ENCODE results near the gene SNX27.
A peak's percentile ranks its signal among the peaks of the same experiment; 100 is the strongest.
"Not testable (repeated sequence)": the region's sequence is repeated elsewhere in the genome, so short reads cannot be mapped to it uniquely, and the experiment has no call there.

SNX27 gene

GRCh38 chr1:151584278-151584677 is 27.6 kb upstream of the SNX27 start:
- no peak for DNase-seq (ENCODE audit: extremely low read depth, low read depth)
- TF ChIP-seq, protein P1, sequence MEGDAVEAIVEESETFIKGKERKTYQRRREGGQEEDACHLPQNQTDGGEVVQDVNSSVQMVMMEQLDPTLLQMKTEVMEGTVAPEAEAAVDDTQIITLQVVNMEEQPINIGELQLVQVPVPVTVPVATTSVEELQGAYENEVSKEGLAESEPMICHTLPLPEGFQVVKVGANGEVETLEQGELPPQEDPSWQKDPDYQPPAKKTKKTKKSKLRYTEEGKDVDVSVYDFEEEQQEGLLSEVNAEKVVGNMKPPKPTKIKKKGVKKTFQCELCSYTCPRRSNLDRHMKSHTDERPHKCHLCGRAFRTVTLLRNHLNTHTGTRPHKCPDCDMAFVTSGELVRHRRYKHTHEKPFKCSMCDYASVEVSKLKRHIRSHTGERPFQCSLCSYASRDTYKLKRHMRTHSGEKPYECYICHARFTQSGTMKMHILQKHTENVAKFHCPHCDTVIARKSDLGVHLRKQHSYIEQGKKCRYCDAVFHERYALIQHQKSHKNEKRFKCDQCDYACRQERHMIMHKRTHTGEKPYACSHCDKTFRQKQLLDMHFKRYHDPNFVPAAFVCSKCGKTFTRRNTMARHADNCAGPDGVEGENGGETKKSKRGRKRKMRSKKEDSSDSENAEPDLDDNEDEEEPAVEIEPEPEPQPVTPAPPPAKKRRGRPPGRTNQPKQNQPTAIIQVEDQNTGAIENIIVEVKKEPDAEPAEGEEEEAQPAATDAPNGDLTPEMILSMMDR (IDR thresholded peaks at IDR 0.05; ENCODE audit: low read depth, low read length) = no peak

DNA sequence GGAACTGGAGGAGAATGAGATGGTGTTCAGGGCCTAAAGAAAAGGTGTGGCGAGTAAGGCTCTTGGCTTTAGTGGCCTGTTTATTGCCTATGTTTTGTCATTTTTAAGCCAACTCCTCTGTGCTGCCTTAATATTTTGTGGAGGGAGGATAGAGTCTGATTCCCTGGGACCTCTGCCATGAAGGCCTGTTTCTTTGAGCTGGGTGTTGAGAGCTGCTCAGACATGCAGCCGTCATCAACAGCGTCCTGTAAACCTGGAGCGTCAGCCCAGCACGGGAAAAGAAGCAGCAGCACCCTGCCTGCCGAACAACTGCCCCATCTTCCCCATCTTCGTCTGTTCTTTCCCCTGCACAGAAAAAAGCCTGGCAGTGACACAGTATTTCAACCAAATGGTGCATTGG is 27.1 kb upstream of the SNX27 start:
- TF ChIP-seq, protein P1 (IDR thresholded peaks at IDR 0.05; ENCODE audit: low read depth, low read length) = no peak

GRCh38 chr1:151585622-151586021 is 26.2 kb upstream of the SNX27 start:
- DNase-seq (ENCODE audit: extremely low read depth, low read depth) = no peak
- TF ChIP-seq, protein P1 (IDR thresholded peaks at IDR 0.05; ENCODE audit: low read depth, low read length) = no peak

More for the DNA sequence above, 27.1 kb upstream of the SNX27 start:
- no peak for DNase-seq (ENCODE audit: extremely low read depth, low read depth)

GRCh38 chr1:151590961-151591360 is 20.9 kb upstream of the SNX27 start:
- TF ChIP-seq, protein P1 (IDR thresholded peaks at IDR 0.05; ENCODE audit: low read depth, low read length) = no peak
- DNase-seq (ENCODE audit: extremely low read depth, low read depth) = no peak

GRCh38 chr1:151593730-151594129 is 18.1 kb upstream of the SNX27 start:
- DNase-seq (ENCODE audit: extremely low read depth, low read depth) = no peak
- TF ChIP-seq, protein P1 (IDR thresholded peaks at IDR 0.05; ENCODE audit: low read depth, low read length) = no peak

DNA sequence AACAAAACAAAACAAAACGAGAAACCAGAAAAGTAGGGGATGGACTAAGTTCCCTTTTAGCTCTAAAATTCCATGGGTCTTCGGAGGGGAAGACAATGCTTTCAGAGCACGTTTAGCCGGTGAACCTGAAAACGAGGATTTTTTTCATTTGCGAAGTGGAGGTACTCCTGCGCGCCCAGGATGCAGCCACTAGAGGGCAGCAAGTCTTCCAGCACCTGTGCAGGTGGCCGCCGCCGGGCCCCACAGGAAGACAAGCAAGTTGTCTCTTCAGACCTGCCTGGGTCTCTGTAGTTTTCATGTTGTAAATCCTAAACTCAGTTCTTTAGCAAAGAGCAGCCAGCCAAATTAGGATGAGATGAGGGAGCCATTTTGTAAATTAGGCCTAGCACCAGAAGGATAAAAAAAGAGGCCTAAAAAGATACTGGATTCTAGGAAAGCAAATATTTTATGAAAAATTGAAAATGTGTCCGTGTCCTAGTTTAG is 17.7 kb upstream of the SNX27 start:
- DNase-seq (ENCODE audit: extremely low read depth, low read depth) = no peak

GRCh38 chr1:151596166-151596953 is 15.5 kb upstream of the SNX27 start:
- DNase-seq (ENCODE audit: extremely low read depth, low read depth) = no peak
- TF ChIP-seq, protein P1 (IDR thresholded peaks at IDR 0.05; ENCODE audit: low read depth, low read length) = no peak

More for the DNA sequence above, 17.7 kb upstream of the SNX27 start:
- TF ChIP-seq, protein P1 (IDR thresholded peaks at IDR 0.05; ENCODE audit: low read depth, low read length) = peak; percentile 94

DNA sequence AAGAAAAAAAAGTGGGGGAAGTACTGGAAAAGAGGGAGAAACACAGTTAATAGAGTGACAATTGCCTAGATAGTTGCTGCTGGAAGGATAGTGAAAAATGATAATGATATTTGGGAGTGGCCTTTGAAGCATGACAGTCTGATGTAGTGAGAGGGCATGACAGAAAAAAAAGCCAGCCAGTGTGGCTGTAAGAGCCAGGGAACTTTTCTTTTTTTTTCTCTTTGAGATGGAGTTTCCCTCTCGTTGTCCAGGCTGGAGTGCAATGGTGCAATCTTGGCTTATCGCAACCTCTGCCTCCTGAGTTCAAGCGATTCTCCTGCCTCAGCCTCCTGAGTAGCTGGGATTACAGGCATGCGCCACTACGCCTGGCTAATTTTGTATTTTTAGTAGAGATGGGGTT is 9.3 kb upstream of the SNX27 start:
- not testable (repeated sequence) for DNase-seq (ENCODE audit: extremely low read depth, low read depth)
